GM23338 (cell line): ENCODE data around the gene CFAP74. TPM values are rescaled to one million over a fixed set of nuclear protein-coding genes. Genes with fewer than 3 reads are reported as not detected.

Experiments
- ATAC-seq: fragments of 200-7000 bp; cut with Tn5 transposase; 3 replicates; pipeline ENCODE4 v1.9.1; 2020
- DNase-seq: peaks from one replicate; pipeline ENCODE4 v3.0.0-alpha.2; 2015; ENCODE audit warnings: low spot score
- H2AFZ ChIP-seq: fragments of 200-600 bp; sonication (generic); 2 replicates; pipeline ENCODE4 v1.8.0; 2016; ENCODE audit warnings: antibody characterized with exemption, mild to moderate bottlenecking, moderate library complexity
- H3F3A ChIP-seq: fragments of 200-600 bp; sonication (generic); replicated peaks from 2 replicates; pipeline ENCODE4 v1.8.0; 2017; ENCODE audit warnings: antibody characterized with exemption, mixed run types, low read depth
- H3K27ac ChIP-seq: fragments of 200-600 bp; sonication (generic); 2 replicates; pipeline ENCODE4 v1.6.1; 2016; ENCODE audit warnings: low read depth
- H3K27me3 ChIP-seq: fragments of 200-600 bp; sonication (generic); 2 replicates; pipeline ENCODE4 v1.8.0; 2016; ENCODE audit warnings: mild to moderate bottlenecking, mixed run types, moderate library complexity; ENCODE audit not compliant: insufficient read depth
- H3K36me3 ChIP-seq: fragments of 200-600 bp; sonication (generic); 2 replicates; pipeline ENCODE4 v1.8.0; 2016; ENCODE audit warnings: mild to moderate bottlenecking; ENCODE audit not compliant: insufficient read depth
- H3K4me1 ChIP-seq: fragments of 200-600 bp; sonication (generic); 2 replicates; pipeline ENCODE4 v1.8.0; 2016; ENCODE audit warnings: mild to moderate bottlenecking, moderate library complexity; ENCODE audit not compliant: insufficient read depth
- H3K4me2 ChIP-seq: fragments of 200-600 bp; sonication (generic); 2 replicates; pipeline ENCODE4 v1.7.1; 2017; ENCODE audit warnings: mixed run types
- H3K4me3 ChIP-seq: fragments of 200-600 bp; sonication (generic); 2 replicates; pipeline ENCODE4 v1.6.1; 2016; ENCODE audit warnings: mixed run types
- H3K79me2 ChIP-seq: fragments of 200-600 bp; sonication (generic); replicated peaks from 2 replicates; pipeline ENCODE4 v1.8.0; 2017; ENCODE audit warnings: mild to moderate bottlenecking; ENCODE audit not compliant: insufficient read depth
- H3K9me2 ChIP-seq: fragments of 200-600 bp; sonication (generic); 2 replicates; pipeline ENCODE4 v1.8.0; 2017; ENCODE audit not compliant: insufficient read depth
- H4K20me1 ChIP-seq: fragments of 200-600 bp; sonication (generic); replicated peaks from 2 replicates; pipeline ENCODE4 v1.8.0; 2017; ENCODE audit warnings: mild to moderate bottlenecking; ENCODE audit not compliant: insufficient read depth
- H3K27ac Mint-ChIP-seq: 2 replicates; pipeline ENCODE4 v1.8.0; 2020; ENCODE audit warnings: inconsistent platforms, mild to moderate bottlenecking, moderate library complexity, mixed read lengths
- H3K27me3 Mint-ChIP-seq: 3 replicates; pipeline ENCODE4 v1.8.0; 2022; ENCODE audit warnings: low read depth, mild to moderate bottlenecking, moderate library complexity, mixed read lengths, inconsistent platforms; ENCODE audit not compliant: insufficient read depth, poor library complexity
- H3K36me3 Mint-ChIP-seq: 3 replicates; pipeline ENCODE4 v1.8.0; 2021; ENCODE audit warnings: low read depth, mild to moderate bottlenecking, inconsistent platforms, moderate library complexity, mixed read lengths
- H3K4me1 Mint-ChIP-seq: 3 replicates; pipeline ENCODE4 v1.8.0; 2020; ENCODE audit warnings: mild to moderate bottlenecking, inconsistent platforms, mixed read lengths
- H3K4me3 Mint-ChIP-seq: 3 replicates; pipeline ENCODE4 v1.8.0; 2021; ENCODE audit warnings: moderate library complexity, mild to moderate bottlenecking, inconsistent platforms, mixed read lengths
- H3K9me3 Mint-ChIP-seq: 3 replicates; pipeline ENCODE4 v1.8.0; 2020; ENCODE audit warnings: moderate library complexity, mild to moderate bottlenecking, inconsistent platforms, mixed read lengths
- CTCF ChIP-seq, 2 experiments: fragments of 200-600 bp in 1 of 2; sonication (generic) in 1 of 2; conservative IDR thresholded peaks; 2 replicates each; pipeline versions ENCODE4 v1.5.1 to v1.6.1; 2016 to 2017; ENCODE audit warnings: antibody characterized with exemption in 2 of 2, low read depth in 2 of 2, mild to moderate bottlenecking in 2 of 2, moderate library complexity in 1 of 2
- ETS1 ChIP-seq: IDR thresholded peaks from 2 replicates; pipeline ENCODE4 v1.6.1; 2016; ENCODE audit warnings: antibody characterized with exemption
- EZH2 ChIP-seq: fragments of 200-600 bp; sonication (generic); IDR thresholded peaks from one replicate; pipeline ENCODE4 v1.8.0; 2017; ENCODE audit warnings: antibody characterized with exemption, mild to moderate bottlenecking, low read depth; ENCODE audit not compliant: unreplicated experiment
- EZH2phosphoT487 ChIP-seq: fragments of 200-600 bp; sonication (generic); IDR thresholded peaks from one replicate; pipeline ENCODE4 v1.8.1; 2018; ENCODE audit warnings: antibody characterized with exemption; ENCODE audit not compliant: unreplicated experiment
- JUNB ChIP-seq: IDR thresholded peaks from one replicate; pipeline ENCODE4 v1.6.1; 2016; ENCODE audit warnings: antibody characterized with exemption; ENCODE audit not compliant: unreplicated experiment
- NANOG ChIP-seq: IDR thresholded peaks from 2 replicates; pipeline ENCODE4 v1.6.1; 2016; ENCODE audit warnings: antibody characterized with exemption, borderline replicate concordance
- ZNF331 ChIP-seq: fragments of 250-450 bp; sonication (Bioruptor Pico); IDR thresholded peaks from 2 replicates; pipeline ENCODE4 v1.5.0; 2020; ENCODE audit warnings: low read depth, mild to moderate bottlenecking, moderate library complexity
- ZNF462 ChIP-seq: fragments of 250-450 bp; sonication (Bioruptor Pico); IDR thresholded peaks from 2 replicates; pipeline ENCODE4 v1.5.0; 2020; ENCODE audit warnings: mild to moderate bottlenecking, moderate library complexity
- polyA plus RNA-seq: library from polyadenylated mRNA; unstranded; fragments of >200 nt; fragmentation: Nextera tagmentation; extraction: Ambion mirVana; gene quantifications from 2 replicates; pipeline ENCODE4 v1.2.1, GENCODE V29; 2016
- total RNA-seq: library from RNA; depleted of rRNA; stranded (reverse); fragments of >200 nt; shearing (Covaris generic); gene quantifications from 2 replicates; pipeline ENCODE4 v1.2.3, GENCODE V29; 2014

The CFAP74 gene
- total and polyA plus RNA-seq, 2 experiments from 2014 or later = 0.21 TPM; not detected in 1

DNA sequence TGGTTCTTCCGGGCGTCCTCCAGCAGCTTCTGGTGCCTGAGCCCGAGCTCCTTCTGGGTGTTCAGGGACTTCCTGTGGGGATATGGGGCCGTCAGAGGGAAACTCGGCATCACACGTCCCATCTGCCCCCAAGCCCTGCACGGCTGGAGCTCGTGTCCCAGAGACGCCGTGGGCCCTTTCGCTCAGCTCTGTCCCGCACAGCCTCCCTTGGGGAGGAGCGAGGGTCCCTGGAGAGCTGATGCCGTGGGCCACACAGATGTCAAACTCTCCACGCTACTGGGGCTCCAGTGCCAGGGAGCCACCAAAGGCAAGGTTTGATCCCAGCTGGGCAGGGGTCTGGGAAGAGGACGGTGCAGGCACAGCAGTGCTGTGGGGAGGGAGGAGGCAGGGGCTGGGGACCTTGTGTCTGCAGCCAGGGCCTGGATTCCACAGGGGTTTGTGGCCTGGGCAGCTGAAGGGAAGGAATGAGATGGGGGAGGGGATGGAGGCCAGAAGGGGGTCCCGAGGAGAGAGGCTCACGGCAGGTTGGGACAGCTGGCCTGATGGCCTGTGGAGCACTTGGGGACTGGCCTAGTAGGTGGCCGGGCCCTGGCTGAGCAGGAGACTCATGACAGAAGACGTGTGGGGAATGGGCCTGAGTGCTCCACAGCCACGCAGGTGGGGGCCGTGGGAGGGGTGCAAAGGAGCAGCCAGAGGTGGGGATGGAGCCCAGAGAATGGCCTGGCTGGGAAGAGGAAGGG is 30.4 kb downstream of the CFAP74 start (continued):
- TF ChIP-seq ZNF462 (no peak), ETS1 (no peak), EZH2 (no peak), EZH2phosphoT487 (no peak), JUNB (no peak)

DNA sequence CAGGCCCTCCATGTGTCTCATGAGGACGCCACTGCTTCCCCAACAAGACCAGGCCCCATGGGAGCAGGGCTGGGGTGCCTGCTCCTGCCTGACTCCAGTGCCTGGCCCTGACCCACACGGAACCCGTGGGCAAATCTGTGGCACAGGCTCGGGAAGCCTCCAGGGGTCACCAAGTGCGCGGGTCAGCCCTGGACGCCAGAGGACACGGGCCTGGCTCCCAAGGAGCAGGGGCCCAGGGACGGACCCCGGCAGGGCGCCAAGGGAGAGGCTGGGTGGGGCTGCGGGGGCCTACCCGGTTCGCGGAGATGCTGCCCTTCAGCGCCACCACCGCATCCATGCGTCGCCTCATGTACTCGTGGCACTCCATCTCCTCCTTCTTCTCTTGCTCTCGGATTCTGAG is 31.9 kb downstream of the CFAP74 start:
- H3K27me3 ChIP-seq = no peaks in the 10 kb centered on the region
- H2AFZ ChIP-seq = no peak overlapping the region
- no peaks in the 10 kb centered on the region for H4K20me1 ChIP-seq
- H3K4me3 ChIP-seq = no peak overlapping the region
- DNase-seq = no peak
- Mint-ChIP-seq H3K4me3 (no peak overlapping the region), H3K27ac (no peak overlapping the region), H3K27me3 (peaks cover 19% of the 10 kb centered on the region), H3K4me1 (peaks cover 4% of the 10 kb centered on the region; the same call in 1 of the 3 replicates), H3K9me3 (peaks cover 15% of the 10 kb centered on the region), H3K36me3 (no peaks in the 10 kb centered on the region; the same call in 2 of the 3 replicates)
- TF ChIP-seq CTCF (conservative IDR thresholded peaks at IDR 0.05; ENCODE audit: low read depth in 2 of 2) (no peak), ZNF331 (no peak), NANOG (no peak)
- no peaks in the 10 kb centered on the region for H3K9me2 ChIP-seq
- no peaks in the 10 kb centered on the region for H3K4me1 ChIP-seq
- H3K27ac ChIP-seq = no peak overlapping the region
- no peaks in the 10 kb centered on the region for H3K36me3 ChIP-seq
- no peak overlapping the region for H3K4me2 ChIP-seq
- no peaks in the 10 kb centered on the region for H3K79me2 ChIP-seq
- ATAC-seq = no peak
- peaks cover 8% of the 10 kb centered on the region for H3F3A ChIP-seq
